Cardiac septum (tissue), 1 donor: ENCODE measurements around the gene CNOT4. TPM values are rescaled to one million over a fixed set of nuclear protein-coding genes. Genes with fewer than 3 reads are reported as not detected.
"Not testable (repeated sequence)": the region's sequence is repeated elsewhere in the genome, so short reads cannot be mapped to it uniquely, and the experiment has no call there.

Experiments
- DNase-seq: peaks from one replicate; pipeline ENCODE4 v3.0.0-alpha.2; 2020; ENCODE audit warnings: low spot score
- intact Hi-C: fragments of 100-400 bp; cut with DNase I; formaldehyde crosslinking; loops from one replicate; pipeline ENCODE4 v1.14.0; 2022
- total RNA-seq: library from RNA; stranded (reverse); fragmentation: NEBNext Ultra II Directional; extraction: Animal tissue kit (Norgen Biotek cat#: 25700); gene quantifications from one replicate; pipeline ENCODE4 v1.2.1, GENCODE V29; 2021
- donor health status: DM: no; HTN: no; CAD: no.

The CNOT4 gene
- total RNA-seq, 1 donor from 2014 or later = 26.5 TPM

GRCh38 chr7:135375908-135376699 lies 133.8 kb downstream of the CNOT4 start:
- DNase-seq = no peak
- intact Hi-C loops = no loop called here

- intact Hi-C loops = no loop called here
- no peak for DNase-seq
These were observed 135.2 kb downstream of the CNOT4 start for GRCh38 chr7:135374736-135375135.

- intact Hi-C loops = no loop called here
- no peak for DNase-seq
These were observed 137.7 kb downstream of the CNOT4 start for GRCh38 chr7:135372222-135372621.

- intact Hi-C loops = no loop called here
- no peak for DNase-seq
These were observed 139.2 kb downstream of the CNOT4 start for GRCh38 chr7:135370656-135371055.

DNA sequence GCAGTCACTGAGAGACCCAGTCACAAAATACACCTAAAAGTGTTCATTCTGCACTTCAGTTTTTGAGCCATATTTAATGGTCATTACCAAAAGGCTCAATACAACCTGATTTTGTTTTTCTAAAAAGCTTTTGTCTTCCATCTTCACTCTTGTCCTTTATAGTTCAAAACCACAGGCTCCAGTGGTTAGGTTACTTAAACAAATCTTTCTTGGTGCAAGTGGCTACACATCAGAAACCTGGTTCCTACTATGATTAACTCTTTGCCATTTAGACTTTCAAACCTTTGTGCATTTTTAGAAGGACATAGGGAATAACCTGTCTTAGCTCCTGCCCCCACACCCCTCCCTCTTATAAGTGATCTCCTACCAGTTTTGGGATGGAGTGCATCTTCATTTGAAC lies 140.5 kb downstream of the CNOT4 start:
- intact Hi-C loops = no loop called here
- DNase-seq = no peak

GRCh38 chr7:135368416-135369186 lies 141.3 kb downstream of the CNOT4 start:
- DNase-seq = no peak
- intact Hi-C loops = no loop called here

DNA sequence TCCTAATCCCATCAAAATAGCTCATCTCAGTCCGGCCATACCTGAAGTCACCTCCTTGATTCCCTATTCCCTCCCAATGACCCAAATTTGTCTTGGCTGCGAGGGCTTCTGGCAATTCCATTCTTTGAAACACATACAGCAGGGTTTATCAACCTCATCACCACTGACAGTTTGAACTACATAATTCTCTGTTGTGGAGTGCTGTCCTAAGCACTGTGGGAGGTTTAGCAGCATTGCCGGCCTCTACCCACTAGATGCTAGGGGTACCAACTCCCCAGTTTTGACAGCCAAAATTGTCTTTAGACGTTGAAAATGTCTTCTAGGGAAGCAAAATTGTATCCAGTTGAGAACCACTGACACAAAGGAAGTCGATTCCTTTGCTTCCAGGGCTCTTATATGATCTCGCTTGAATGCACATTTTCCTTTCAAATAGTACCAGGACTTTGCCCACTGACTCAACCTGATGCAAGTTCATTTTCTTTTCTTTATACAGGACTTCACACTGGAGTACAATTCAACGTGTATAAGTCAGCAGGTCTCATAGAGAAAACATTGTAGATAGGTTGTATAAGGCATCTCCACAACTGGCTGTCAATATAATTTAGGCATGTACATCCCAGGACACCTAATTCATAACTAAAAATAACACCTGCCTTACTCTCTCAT lies 142.9 kb downstream of the CNOT4 start:
- DNase-seq = no peak
- intact Hi-C loops = no loop called here

GRCh38 chr7:135365721-135366120 lies 144.2 kb downstream of the CNOT4 start:
- no peak for DNase-seq
- intact Hi-C loops = no loop called here

- intact Hi-C loops = no loop called here
These were observed 145.7 kb downstream of the CNOT4 start for GRCh38 chr7:135364206-135364605.

GRCh38 chr7:135362871-135363270 lies 147.0 kb downstream of the CNOT4 start:
- DNase-seq = no peak
- intact Hi-C loops = no loop called here

More at GRCh38 chr7:135364206-135364605, 145.7 kb downstream of the CNOT4 start:
- DNase-seq = no peak

DNA sequence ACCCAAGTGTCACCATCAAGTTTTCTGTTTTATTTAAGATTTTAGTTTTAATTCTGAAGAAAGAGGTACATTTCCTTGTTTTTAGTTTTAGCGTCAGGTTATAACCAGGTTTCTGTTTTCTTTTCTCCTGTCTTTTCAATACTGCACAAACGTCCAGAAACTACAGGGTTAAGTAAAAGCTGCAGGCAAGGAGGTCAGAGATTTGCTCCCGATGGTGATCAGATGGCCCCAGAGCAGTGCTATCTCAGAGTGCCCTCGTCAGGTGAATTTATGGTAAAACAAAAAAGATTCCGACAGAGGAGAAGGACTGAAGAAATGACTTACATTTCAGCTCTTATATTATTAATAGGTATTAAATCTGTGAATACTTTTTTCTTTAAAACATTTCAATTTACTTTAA lies 148.1 kb downstream of the CNOT4 start:
- intact Hi-C loops = no loop called here
- DNase-seq = no peak

- intact Hi-C loops = loop anchor here (1.0 kb wide), 1 partner anchor 16 kb away; no protein-coding TSS in a partner anchor
- no peak for DNase-seq
These were observed 150.3 kb downstream of the CNOT4 start for GRCh38 chr7:135359615-135360014.

DNA sequence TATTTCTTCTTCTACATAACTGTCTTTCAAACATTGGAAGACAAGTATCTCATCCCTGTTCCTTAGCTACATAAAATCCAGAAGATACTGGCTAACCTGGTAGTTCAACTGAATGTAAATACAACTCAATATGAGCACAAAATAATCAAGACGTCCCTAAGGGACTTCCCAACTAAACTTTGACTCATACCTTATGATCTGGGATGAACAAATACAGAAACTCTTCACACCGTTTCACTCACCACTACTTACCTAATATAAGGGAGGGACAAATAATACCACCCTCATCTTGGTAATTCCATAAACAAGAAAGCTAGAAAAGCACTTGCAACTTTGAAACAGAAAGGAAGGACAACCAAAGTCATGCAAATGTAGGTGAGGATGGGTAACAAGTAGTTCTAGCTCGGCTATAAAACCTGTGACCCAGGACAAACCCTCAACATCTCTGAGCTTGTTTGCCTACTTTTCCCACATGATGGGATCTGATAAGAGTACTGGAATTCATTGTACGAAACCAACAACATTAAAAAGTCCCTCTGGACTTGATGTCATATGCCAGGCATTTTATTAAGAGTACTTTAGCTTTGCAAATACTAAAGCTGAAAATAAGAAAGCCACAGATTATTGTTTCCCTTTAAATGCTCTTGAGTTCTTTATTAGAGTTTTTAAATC lies 154.4 kb downstream of the CNOT4 start:
- no peak for DNase-seq

DNA sequence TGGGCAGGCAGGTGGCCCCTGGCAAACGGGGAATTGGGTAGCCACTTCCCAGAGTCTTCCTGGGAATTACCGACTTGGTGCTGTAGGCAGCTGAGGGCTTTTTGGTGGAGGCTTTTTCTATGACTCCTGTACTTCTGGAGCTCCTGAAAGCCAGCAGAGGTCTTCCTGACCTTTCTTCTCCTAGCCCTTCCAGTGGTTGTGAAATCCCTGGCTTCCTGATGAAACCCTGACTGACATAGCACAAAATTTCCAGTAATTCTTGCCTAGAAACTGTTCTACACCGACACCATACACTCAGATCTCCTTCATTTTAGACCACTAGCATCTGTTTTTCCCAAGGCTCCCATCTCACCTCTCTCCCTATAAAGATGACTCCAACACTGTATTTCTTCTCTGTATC lies 156.1 kb downstream of the CNOT4 start:
- intact Hi-C loops = no loop called here
- no peak for DNase-seq

More for the DNA sequence above, 154.4 kb downstream of the CNOT4 start:
- intact Hi-C loops = no loop called here

- intact Hi-C loops = no loop called here
These were observed 157.6 kb downstream of the CNOT4 start for GRCh38 chr7:135352285-135352684.

DNA sequence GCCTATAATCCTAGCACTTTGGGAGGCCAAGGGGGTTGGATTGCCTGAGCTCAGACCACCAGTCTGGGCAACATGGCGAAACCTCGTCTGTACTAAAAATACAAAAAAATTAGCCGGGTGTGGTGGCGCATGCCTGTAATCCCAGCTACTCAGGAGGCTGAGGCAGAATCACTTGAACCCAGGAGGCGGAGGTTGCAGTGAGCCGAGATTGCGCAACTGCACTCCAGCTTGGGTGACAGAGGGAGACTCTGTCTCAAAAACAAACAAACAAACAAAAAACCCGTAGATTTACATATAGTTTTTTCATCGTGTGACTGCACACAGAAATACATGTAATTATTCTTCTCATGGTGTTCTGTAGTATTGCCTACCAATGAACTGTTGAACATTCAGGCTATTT lies 158.8 kb downstream of the CNOT4 start:
- intact Hi-C loops, DNase-seq: not testable (repeated sequence)

More at GRCh38 chr7:135352285-135352684, 157.6 kb downstream of the CNOT4 start:
- no peak for DNase-seq

DNA sequence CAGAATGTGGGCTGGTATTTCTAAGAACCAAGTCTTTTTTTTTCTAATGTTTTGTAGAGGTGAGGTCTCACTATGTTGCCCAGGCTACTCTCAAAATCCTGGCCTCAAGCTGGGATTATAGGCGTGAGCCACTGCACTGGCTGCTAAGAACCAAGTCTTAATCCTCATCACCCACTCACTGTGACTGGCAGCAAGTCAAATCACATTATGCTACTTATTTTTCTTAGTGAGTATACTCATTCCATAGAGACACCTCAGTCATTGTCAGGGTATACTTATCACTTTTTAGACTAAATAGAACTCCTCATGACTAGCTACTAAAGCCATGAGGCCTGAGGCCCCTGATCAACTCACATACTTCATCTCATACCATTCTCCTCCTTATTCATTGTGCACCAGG lies 160.2 kb downstream of the CNOT4 start:
- no peak for DNase-seq
- intact Hi-C loops = no loop called here

GRCh38 chr7:135348493-135348892 lies 161.4 kb downstream of the CNOT4 start:
- intact Hi-C loops = no loop called here

DNA sequence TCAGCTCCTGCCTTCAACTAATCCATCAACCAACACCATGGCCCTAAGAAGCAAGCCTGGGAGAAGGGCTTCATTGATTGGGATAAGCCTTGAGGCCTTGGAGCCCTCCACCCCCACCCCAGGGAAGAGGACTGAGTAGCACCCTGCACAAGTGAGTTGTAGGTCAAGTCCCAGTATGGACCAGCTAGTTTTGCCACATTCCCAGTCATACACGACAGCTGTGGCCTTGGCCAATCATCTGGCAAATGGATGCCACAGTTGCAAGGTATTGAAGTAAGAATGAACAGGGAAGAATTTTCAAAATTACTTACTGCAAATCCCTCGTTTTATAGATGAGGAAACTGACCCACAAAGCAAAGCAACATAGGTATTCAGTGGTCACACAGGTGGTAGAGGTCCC lies 166.5 kb downstream of the CNOT4 start:
- intact Hi-C loops = loop anchor here (1.0 kb wide), 1 partner anchor 16 kb away; no protein-coding TSS in a partner anchor
- no peak for DNase-seq

More at GRCh38 chr7:135348493-135348892, 161.4 kb downstream of the CNOT4 start:
- DNase-seq = no peak

GRCh38 chr7:135342887-135343286 lies 167.0 kb downstream of the CNOT4 start:
- DNase-seq = no peak
- intact Hi-C loops = loop anchor here (1.0 kb wide), 1 partner anchor 16 kb away; no protein-coding TSS in a partner anchor
